GM23248 (cell line): ENCODE data around the gene MACROD2.

Experiments used
- EZH2 ChIP-seq: fragments of 200-600 bp; sonication (generic); IDR thresholded peaks from 2 replicates; pipeline ENCODE4 v1.6.1; 2018; ENCODE audit warnings: antibody characterized with exemption, mild to moderate bottlenecking; ENCODE audit not compliant: insufficient read depth, poor library complexity, severe bottlenecking
- EZH2phosphoT487 ChIP-seq: fragments of 200-600 bp; sonication (generic); IDR thresholded peaks from 2 replicates; pipeline ENCODE4 v1.6.1; 2018; ENCODE audit warnings: antibody characterized with exemption, moderate library complexity, mild to moderate bottlenecking, low read depth; ENCODE audit not compliant: insufficient read depth

DNA sequence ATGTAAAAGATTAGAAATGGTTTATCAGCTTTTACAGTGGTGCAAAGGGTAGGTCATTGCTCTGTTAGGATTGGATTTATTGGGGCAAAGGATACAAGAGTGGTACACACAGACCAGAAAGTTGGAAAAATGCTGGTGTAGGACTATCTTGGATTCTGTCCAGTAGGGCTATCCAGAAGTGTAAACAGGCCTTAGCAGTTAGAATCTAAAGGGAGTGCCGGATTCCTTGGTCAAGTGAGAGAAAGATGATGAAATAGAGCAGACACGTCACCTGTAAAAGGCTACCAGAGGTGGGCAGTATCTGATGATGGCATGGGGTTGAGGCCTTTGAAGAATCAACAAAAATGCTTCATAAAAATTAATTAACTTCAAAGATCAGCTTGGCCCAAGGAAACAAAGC is 1602.0 kb downstream of the MACROD2 start:
- TF ChIP-seq EZH2: no peak
- TF ChIP-seq EZH2phosphoT487: no peak
